ENCODE data around the gene SETBP1. TPM values are rescaled to one million over a fixed set of nuclear protein-coding genes. Genes with fewer than 3 reads are reported as not detected.

SETBP1 gene
- polyA plus RNA-seq, 1 experiment: 2.9 TPM

- DNase-seq (ENCODE audit: low read depth): no peak
- no peaks in the 10 kb centered on the region for H3K27me3 ChIP-seq (ENCODE audit: control insufficient read depth, insufficient read depth, low read length)
- no peak overlapping the region for H3K4me3 ChIP-seq (ENCODE audit: low read depth, low read length)
- H3K36me3 ChIP-seq (ENCODE audit: control insufficient read depth, insufficient read depth, low read length): no peaks in the 10 kb centered on the region
- CTCF ChIA-PET: interaction anchor here (1.1 kb wide), 1 partner anchor 10 kb away, joined by 3 read pairs; no protein-coding TSS in a partner anchor
- POLR2A ChIA-PET: no interaction called here
- no peak for TF ChIP-seq CTCF (IDR thresholded peaks at IDR 0.05; ENCODE audit: insufficient read depth, low read depth, low read length)
Observed at GRCh38 chr18:44955825-44956224, 275.1 kb downstream of the SETBP1 start.

- no peak overlapping the region for H3K4me3 ChIP-seq (ENCODE audit: low read depth, low read length)
- DNase-seq (ENCODE audit: low read depth): no peak
- H3K27me3 ChIP-seq (ENCODE audit: control insufficient read depth, insufficient read depth, low read length): no peaks in the 10 kb centered on the region
- POLR2A ChIA-PET: no interaction called here
- H3K36me3 ChIP-seq (ENCODE audit: control insufficient read depth, insufficient read depth, low read length): no peaks in the 10 kb centered on the region
- CTCF ChIA-PET: interaction anchor here (0.7 to 1.1 kb wide), 2 partner anchors 9 to 15 kb away, joined by 3 read pairs; no protein-coding TSS in a partner anchor
- no peak for TF ChIP-seq CTCF (IDR thresholded peaks at IDR 0.05; ENCODE audit: insufficient read depth, low read depth, low read length)
Observed at GRCh38 chr18:44957025-44957424, 276.3 kb downstream of the SETBP1 start.

- no peaks in the 10 kb centered on the region for H3K36me3 ChIP-seq (ENCODE audit: control insufficient read depth, insufficient read depth, low read length)
- ChIA-PET POLR2A (no interaction called here), CTCF (interaction anchor here (0.7 kb wide), 1 partner anchor 16 kb away, joined by 3 read pairs; no protein-coding TSS in a partner anchor)
- no peak overlapping the region for H3K4me3 ChIP-seq (ENCODE audit: low read depth, low read length)
- no peaks in the 10 kb centered on the region for H3K27me3 ChIP-seq (ENCODE audit: control insufficient read depth, insufficient read depth, low read length)
- DNase-seq (ENCODE audit: low read depth): no peak
- no peak for TF ChIP-seq CTCF (IDR thresholded peaks at IDR 0.05; ENCODE audit: insufficient read depth, low read depth, low read length)
Observed at GRCh38 chr18:44957461-44957860, 276.8 kb downstream of the SETBP1 start.

- Histone ChIP-seq H3K36me3 (ENCODE audit: control insufficient read depth, insufficient read depth, low read length) (no peaks in the 10 kb centered on the region), H3K27me3 (ENCODE audit: control insufficient read depth, insufficient read depth, low read length) (no peaks in the 10 kb centered on the region), H3K4me3 (ENCODE audit: low read depth, low read length) (no peak overlapping the region)
- no peak for TF ChIP-seq CTCF (IDR thresholded peaks at IDR 0.05; ENCODE audit: insufficient read depth, low read depth, low read length)
- CTCF ChIA-PET: no interaction called here
- POLR2A ChIA-PET: no interaction called here
- DNase-seq (ENCODE audit: low read depth): no peak
Observed at GRCh38 chr18:44958040-44958439, 277.4 kb downstream of the SETBP1 start.

- peak; percentile 2 for DNase-seq (ENCODE audit: low read depth)
- no peaks in the 10 kb centered on the region for H3K36me3 ChIP-seq (ENCODE audit: control insufficient read depth, insufficient read depth, low read length)
- no peaks in the 10 kb centered on the region for H3K27me3 ChIP-seq (ENCODE audit: control insufficient read depth, insufficient read depth, low read length)
- ChIA-PET POLR2A (no interaction called here), CTCF (no interaction called here)
- TF ChIP-seq CTCF (IDR thresholded peaks at IDR 0.05; ENCODE audit: insufficient read depth, low read depth, low read length): no peak
- no peak overlapping the region for H3K4me3 ChIP-seq (ENCODE audit: low read depth, low read length)
Observed at GRCh38 chr18:44958455-44958854, 277.8 kb downstream of the SETBP1 start.

Data from BJ (cell line).